Cardiac septum (tissue), 1 donor: Measurements from ENCODE around the gene HSDL2. TPM values are rescaled to one million over a fixed set of nuclear protein-coding genes. Genes with fewer than 3 reads are reported as not detected.

Source experiments
- DNase-seq: peaks from one replicate; pipeline ENCODE4 v3.0.0-alpha.2; 2020; ENCODE audit warnings: low spot score
- intact Hi-C: fragments of 100-400 bp; cut with DNase I; formaldehyde crosslinking; loops from one replicate; pipeline ENCODE4 v1.14.0; 2022
- total RNA-seq: library from RNA; stranded (reverse); fragmentation: NEBNext Ultra II Directional; extraction: Animal tissue kit (Norgen Biotek cat#: 25700); gene quantifications from one replicate; pipeline ENCODE4 v1.2.1, GENCODE V29; 2021
- donor health status: DM: no; HTN: no; CAD: no.

Gene HSDL2
- total RNA-seq, 1 donor from 2014 or later = 103 TPM

DNA sequence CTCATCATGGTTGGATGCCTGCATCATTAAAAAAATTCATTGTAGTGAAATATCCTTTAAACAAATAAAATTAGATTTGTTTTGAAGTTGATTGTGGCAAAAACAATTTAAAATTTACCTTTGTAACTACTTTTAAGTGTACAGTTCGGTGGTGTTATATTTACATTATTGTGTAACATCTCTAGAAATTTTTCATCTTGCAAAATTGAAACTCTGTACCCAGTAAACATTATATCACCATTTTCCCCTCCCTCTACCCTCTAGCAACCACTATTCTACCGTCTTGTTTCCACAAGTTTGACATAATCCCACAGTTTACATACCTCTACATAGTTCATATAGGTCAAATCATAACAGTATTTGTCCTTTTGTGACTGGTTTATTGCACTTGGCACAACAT is 104.7 kb downstream of the HSDL2 start:
- intact Hi-C loops = loop anchor here (10.0 kb wide), 1 partner anchor 100 kb away; the partner anchor contains the start of gene HSDL2
- no peak for DNase-seq

DNA sequence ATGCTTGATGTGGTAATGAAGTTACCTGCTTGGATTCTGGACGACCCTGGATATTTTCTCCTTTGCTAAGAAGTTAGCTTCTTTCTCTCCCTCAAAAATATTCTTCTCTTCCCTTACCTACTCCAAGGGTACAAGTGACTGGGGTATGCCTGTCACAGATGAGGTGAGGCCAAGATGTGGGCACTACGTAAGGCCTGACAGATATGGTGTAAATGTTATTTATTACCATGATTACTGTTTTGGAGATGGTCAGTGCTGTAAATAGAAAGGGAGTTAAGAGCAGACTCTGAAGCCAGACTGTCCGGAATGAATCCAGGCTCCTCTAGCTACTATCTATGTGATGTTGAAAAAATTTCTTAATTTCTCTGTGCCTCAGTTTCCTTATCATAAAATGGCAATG is 105.7 kb downstream of the HSDL2 start:
- DNase-seq = no peak
- intact Hi-C loops = loop anchor here (10.0 kb wide), 1 partner anchor 101 kb away; the partner anchor contains the start of gene HSDL2

- DNase-seq = peak; percentile 91
- intact Hi-C loops = loop anchor here (10.0 kb wide), 1 partner anchor 102 kb away; the partner anchor contains the start of gene HSDL2
Measured at GRCh38 chr9:112486221-112487007, 106.5 kb downstream of the HSDL2 start, which contains the start of gene KIAA1958. TSS of gene KIAA1958 (plus strand) at chr9:112486827. CDS start at chr9:112574081, 87,254 bp downstream.

- DNase-seq = peak; percentile 81
- intact Hi-C loops = loop anchor here (10.0 kb wide), 1 partner anchor 102 kb away; the partner anchor contains the start of gene HSDL2
Measured at GRCh38 chr9:112487008-112487798, 107.3 kb downstream of the HSDL2 start.

DNA sequence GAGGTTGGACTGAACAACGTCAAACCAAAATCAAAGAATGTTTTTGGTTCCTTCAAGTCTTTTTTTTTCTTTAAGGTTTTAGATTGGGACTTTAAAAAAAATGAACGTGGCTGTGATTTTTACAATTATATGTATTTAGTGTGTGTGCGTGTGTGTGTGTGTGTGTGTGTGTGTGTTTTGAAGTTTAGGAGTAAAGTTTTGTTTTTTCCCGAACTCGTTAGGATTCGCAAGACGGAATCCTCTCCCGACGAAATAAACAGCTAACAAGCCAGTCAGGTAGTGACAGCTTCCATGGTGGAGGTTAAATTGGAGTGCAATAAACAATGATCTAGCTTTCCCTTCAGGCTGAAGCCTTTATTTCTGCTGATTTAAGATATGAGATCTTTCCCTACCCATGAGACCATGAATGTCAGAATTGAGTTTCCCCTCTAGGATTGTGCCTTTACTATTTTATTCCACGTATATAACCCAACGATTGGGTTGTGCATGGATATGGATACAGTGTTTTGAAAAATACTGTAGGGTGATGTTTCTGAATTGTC is 108.0 kb downstream of the HSDL2 start:
- intact Hi-C loops = loop anchor here (10.0 kb wide), 1 partner anchor 103 kb away; the partner anchor contains the start of gene HSDL2

DNA sequence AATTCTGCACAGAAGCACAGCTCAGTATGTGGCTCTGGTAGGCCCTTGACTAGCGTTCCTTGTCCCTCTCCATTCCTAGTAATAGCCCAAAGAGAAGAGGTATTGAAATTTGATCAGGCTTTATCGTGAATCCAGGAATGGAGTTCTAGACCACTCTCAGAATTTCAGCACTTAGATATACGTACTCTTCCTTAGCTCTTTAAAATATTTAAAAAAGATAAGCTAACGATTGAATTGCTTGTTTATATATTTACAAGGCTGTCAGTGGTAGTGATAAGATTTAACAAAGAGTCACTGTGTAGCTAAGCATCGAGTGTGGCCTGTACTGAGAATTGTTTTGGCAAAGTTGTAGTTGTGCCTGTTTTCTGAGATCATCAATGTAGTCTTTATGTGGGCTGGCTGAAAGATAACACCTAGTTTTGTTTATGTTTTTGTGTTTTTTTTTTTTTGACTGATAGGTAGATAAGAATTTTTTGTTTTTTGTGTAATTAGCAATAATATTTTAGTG is 109.2 kb downstream of the HSDL2 start:
- intact Hi-C loops = loop anchor here (10.0 kb wide), 1 partner anchor 104 kb away; the partner anchor contains the start of gene HSDL2
- no peak for DNase-seq

More for the DNA sequence above, 108.0 kb downstream of the HSDL2 start:
- DNase-seq = no peak

DNA sequence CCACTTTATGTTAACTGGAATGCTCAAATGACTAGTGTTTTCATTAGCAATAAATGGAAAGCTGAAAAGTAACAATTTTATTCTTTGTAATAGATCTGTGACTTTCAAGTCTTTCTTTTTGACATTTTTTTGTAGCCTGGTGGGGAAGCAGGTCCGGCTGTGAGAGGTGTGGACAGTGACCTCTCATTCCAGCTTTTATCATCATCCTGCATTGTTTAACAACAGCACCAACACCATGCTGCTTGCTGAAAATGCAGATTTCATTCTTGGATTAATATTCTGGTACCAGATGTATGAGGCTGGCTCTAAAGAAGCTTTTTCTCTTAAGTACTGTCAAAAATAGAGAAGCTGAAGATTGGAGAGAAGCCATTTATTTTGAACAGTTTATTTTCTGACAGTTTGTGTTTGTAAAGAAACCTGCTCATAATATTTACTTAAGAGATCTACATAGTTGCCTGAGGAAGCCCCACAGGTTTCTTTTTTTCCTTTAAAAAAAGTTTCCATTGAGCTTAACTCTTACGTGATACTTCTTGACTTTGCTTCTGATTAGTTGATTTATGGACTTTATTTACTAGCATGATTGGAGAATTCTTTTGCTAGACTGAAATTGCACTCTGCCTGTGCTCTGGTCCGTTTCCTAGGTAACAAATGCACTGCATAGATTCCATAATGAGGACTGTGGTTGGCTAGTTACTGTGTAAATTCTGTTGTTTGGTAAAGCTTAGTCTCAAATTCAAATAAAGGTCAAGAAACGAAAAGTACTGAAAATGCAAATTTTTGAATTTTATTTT is 110.2 kb downstream of the HSDL2 start:
- no peak for DNase-seq
- intact Hi-C loops = loop anchor here (10.0 kb wide), 1 partner anchor 105 kb away; the partner anchor contains the start of gene HSDL2

DNA sequence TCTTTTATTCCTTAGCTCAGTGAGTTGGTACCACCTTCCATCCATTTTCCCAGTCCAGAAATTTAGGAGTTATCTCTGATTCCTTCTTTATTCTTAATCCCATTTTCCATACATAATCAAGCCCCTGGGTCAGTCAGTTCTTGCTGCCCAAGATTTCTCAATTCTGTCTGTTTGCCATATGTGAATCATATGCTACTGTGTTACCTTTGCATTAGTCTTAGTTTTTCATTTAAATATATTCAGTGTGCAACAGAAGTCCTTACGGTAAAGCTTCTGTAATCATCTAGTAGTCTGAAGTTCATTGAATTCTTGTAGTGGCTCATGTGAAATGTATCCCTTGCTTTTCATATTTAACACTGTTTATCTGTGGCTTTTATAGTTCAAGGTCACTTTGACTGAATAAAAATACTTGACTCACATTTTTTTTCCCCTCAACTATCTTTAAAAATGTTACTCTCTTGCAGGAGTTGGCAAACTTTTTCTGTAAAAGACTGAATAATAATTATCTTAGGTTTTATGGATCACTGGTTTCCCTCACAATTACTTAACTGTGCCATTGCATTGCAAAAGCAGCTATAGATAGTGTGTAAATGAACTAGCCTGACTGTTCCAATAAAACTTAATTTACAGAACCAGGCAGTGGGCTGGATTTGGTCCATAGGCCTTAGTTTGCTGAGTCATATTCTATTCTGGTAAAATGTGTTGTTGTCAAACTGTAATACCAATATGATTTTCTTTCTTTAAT is 113.7 kb downstream of the HSDL2 start:
- intact Hi-C loops = no loop called here

GRCh38 chr9:112494153-112494552 is 114.2 kb downstream of the HSDL2 start:
- intact Hi-C loops = no loop called here
- DNase-seq = no peak

More for the DNA sequence above, 113.7 kb downstream of the HSDL2 start:
- no peak for DNase-seq

DNA sequence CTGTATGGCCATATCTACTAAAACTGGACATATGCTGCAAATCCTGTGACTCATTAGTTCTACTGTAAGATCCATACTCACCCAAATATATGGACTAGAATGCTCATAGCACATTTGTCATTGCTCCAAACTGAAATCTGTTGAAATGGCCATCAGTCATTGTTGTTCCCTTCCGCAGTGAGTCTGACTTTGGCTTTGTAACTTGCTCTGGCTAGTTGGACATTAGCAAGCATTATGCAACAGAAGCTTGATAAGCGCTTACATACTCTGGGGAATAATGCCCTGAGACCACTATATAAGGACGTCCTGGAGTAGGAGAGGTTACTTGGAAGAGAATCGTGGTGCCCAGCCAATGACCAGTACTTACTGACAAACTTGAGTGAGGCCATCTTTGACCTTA is 115.7 kb downstream of the HSDL2 start:
- intact Hi-C loops = no loop called here
- DNase-seq = no peak

DNA sequence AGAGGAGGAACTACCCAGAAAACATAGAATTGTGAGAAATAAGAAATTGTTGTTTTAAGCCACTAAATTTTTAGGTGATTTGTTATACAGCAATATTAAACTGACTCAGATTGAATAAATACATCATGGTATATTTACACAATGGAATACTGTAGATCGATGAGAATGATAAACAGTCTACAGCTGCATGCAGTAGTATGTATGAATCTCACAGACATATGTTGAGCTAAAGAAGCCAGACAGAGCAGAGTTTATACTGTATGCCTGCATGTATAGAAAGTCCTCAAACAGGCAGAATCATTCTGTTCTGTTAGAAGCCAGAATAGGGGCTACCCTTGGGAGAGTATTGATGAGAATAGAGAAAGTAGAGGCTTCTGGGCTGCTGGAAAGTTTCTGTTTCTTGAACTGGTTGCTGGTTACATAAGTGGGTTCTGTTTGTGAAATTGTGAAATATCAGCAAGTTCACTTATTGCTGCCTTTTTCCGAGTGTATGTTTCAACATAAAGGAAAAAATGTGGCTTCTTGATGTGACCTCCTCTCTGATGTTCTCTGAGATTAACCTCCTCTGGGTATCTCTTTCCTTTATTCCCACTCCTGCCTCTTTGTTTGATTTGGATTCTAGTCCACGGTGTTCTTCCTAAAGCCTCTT is 116.3 kb downstream of the HSDL2 start:
- DNase-seq = no peak
- intact Hi-C loops = no loop called here

DNA sequence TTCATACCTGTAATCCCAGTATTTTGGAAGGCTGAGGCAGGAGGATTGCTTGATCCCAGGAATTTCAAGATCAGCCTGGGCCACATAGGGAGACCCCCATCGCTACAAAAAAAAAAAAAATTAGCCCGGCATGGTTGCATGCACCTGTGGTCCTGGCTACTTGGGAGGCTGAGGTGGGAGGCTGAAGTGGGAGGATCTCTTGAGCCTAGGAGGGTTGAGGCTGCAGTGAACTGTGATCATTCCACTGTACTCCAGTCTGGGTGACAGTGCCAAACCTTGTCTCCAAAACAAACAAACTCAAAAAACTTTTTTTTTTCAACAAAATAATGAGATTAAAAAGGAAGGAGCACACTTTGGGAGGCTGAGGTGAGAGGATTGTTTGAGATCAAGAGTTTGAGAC is 120.9 kb downstream of the HSDL2 start:
- intact Hi-C loops = no loop called here
- DNase-seq = no peak

DNA sequence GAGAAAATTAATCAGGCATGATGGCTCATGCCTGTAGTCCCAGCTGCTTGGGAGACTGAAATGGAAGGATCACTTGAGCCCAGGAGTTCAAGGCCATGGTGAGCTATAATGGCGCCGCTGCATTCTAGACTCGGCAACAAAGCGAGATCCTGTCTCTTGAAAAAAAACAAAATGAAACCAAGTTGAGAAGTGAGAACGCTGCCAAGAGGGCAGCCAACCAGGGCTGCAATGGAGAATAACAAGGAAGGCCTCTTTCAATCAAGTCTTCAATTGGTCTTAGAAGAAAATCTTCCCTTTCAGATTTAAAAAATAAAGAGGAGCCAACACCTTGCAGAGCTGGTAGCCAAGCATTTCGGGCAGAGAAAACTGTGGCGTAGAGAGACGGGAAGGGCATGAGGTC is 121.4 kb downstream of the HSDL2 start:
- intact Hi-C loops = no loop called here

DNA sequence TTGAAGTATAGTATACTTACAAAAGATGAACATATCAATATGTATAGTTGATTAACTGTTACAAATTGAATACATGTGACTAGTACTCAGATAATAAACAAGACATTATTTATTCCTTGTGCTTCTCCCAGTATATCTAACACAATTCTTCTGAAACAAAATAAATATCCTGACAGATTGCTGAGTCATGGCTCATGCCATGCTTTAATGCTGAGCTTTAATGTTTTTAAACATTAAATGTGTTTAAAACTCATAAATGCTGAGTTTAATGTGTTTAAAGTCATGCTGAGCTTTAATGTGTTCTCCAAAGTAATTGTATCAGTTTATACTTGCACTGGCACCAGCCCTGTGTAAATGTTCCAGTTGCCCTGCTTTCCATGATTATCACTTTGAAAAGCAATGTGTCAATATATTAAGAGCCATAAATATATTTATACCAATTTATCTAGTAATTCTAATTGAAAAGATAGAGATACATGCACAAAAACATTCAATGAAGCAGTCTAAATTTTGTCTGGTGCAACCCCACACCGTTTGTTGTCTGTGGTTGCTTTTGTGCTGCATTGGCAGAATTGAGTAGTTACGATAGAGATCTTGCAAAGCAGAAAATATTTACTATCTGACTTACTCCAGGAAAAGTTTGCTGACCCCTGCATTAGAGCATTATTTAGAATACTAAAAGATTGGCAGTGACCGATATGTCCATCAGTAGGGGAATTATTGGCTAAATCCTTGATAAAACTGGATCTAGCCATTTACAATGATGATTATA is 122.5 kb downstream of the HSDL2 start:
- no peak for DNase-seq
- intact Hi-C loops = no loop called here

More for the DNA sequence above, 121.4 kb downstream of the HSDL2 start:
- DNase-seq = no peak

DNA sequence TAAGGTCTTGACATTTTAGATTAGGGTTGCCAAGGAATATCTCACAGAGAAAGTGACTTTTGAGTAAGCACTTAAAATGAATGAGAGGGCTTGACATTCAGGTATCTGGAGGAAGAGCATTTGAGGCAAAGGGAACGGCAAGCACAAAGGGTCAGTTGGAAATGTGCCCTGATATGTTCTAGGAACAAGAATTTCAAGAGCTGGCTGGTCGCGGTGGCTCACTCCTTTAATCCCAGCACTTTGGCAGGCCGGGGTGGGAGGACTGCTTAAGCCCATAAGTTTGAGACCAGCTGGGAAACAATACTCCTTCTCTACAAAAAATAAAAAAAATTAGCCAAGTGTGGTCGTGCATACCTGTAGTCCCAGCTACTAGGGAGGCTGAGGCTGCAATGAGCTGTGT is 123.3 kb downstream of the HSDL2 start:
- intact Hi-C loops = no loop called here
- no peak for DNase-seq

GRCh38 chr9:112505086-112505485 is 125.2 kb downstream of the HSDL2 start:
- no peak for DNase-seq
- intact Hi-C loops = no loop called here

GRCh38 chr9:112505607-112506006 is 125.7 kb downstream of the HSDL2 start:
- no peak for DNase-seq
- intact Hi-C loops = no loop called here
